C1 segment of cervical spinal cord (tissue), 14 donors: ENCODE results near the gene PAQR6.

ENCODE experiments used
- DNase-seq, 14 donors: peaks; one replicate each; lab custom pipeline; 2025; lab: John Stamatoyannopoulos, UW

Gene PAQR6, protein sequence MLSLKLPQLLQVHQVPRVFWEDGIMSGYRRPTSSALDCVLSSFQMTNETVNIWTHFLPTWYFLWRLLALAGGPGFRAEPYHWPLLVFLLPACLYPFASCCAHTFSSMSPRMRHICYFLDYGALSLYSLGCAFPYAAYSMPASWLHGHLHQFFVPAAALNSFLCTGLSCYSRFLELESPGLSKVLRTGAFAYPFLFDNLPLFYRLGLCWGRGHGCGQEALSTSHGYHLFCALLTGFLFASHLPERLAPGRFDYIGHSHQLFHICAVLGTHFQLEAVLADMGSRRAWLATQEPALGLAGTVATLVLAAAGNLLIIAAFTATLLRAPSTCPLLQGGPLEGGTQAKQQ

DNA sequence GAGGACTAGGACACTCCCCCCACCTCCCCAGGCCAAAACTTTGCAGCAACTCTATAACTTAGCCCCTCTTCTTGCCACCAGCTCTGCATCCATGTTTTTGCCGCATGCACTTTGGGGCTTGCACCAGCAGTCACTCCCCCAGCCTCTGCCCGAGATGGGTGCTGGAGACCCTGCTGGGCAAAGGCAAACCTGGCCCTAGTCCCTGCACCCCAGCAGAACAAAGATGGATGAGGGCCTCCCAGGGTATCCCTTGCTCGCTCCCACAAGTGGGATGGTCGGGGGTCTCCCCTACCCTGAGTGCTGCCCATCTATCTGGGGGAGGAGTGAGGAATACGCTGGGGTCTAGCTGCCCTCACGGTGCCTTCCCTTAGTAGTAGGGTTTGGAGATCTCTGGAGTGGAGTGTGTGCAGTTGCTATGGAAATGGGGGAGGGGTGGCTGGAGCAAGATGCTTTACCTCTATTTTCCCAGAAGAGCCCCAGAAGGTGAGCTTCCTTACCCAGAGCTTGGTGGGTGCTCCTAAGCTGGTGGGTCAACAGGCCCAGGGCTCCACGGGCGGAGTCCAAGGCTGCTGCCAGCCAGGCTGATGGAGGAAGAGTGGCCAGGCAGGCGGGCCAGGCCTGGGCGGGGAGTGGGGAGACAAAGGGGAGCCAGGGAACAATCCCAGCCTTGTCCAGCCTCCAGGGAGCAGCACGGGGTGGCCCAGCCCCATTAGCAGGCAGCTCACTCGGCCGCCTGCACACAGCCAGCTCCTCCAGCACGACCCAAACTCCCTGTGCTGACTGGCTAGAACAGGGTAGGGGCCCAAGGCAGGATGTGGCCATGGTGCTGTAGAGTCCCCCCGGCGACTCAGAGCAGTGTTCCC is at the start of gene PAQR6:
Gene PAQR6 (minus strand): TSS at position 597 of the 863 bp plus-strand sequence. CDS start 1,325 bp downstream, outside the sequence.
- peak in 13 of 14 donors; percentile 54 to 96 (median 84) for DNase-seq

GRCh38 chr1:156295391-156295947 is 47.6 kb upstream of the PAQR6 start, which contains the start of gene GLMP:
Gene GLMP (minus strand): TSS chr1:156295679. CDS start chr1:156295645, 34 bp downstream.
- DNase-seq: peak in 10 of 14 donors; percentile 13 to 46 (median 28)

- no peak for DNase-seq
These were observed 46.0 kb upstream of the PAQR6 start for GRCh38 chr1:156293895-156294294.

DNA sequence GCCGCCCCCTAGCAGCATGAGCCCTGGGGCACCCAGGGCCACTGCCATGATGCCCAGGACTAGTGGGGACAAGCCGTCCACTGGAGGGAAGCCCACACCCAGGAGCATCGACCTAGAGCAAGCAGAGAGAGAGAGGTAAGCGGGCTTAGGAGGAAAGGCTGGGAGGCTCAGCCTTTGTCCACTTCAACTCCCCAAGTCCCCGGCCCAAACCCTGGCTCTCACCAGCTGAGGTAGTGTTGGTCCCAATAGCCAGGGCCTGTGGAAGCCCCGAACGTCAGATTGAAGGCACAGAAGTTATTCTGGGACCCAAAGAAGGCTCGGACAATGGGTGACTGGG is 45.2 kb upstream of the PAQR6 start:
- DNase-seq: no peak

GRCh38 chr1:156291226-156292061 is 43.6 kb upstream of the PAQR6 start:
- peak; percentile 18 to 83 (median 68) for DNase-seq

DNA sequence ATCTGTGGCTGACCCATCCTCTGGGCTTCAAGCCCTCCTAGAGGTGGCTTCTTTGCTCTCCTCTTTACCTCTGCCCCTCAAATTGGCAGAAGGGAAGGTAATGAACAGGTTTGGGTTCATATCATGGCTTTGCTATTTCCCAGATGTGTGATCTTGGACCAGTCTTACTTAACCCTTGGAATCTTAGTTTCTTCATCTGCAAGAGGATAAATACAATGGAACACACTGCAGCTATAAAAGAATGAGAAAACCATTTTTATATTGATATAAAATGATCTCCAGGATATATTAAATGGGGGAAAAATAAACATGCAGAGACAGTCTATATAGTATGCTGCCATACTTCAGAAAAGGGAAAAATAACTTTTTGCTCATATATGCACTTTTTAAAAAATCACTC is 42.0 kb upstream of the PAQR6 start:
- DNase-seq: no peak

DNA sequence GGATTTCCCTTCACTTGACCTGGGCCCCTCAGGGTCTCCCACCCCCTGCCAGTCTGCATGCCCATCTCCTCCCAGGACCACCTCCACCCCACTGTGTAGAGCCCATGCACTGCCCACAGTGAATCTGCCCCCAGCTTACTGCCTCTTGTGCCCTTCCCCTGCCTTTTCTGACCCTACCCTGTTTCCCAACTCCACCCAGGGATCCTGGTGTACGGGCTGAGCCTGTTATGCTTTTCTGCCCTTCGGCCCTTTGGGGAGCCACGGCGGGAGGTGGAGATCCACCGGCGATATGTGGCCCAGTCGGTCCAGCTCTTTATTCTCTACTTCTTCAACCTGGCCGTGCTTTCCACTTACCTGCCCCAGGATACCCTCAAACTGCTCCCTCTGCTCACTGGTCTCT is 38.2 kb upstream of the PAQR6 start:
- no peak for DNase-seq

- DNase-seq: no peak
These were observed 37.6 kb upstream of the PAQR6 start for GRCh38 chr1:156285437-156285836.

- DNase-seq: no peak
These were observed 36.9 kb upstream of the PAQR6 start for GRCh38 chr1:156284757-156285156.

- DNase-seq: no peak
These were observed 36.3 kb upstream of the PAQR6 start, which contains the start of gene TMEM79 for GRCh38 chr1:156284112-156284511. Gene TMEM79 (plus strand): TSS chr1:156284325. CDS start chr1:156285227, 902 bp downstream.

DNA sequence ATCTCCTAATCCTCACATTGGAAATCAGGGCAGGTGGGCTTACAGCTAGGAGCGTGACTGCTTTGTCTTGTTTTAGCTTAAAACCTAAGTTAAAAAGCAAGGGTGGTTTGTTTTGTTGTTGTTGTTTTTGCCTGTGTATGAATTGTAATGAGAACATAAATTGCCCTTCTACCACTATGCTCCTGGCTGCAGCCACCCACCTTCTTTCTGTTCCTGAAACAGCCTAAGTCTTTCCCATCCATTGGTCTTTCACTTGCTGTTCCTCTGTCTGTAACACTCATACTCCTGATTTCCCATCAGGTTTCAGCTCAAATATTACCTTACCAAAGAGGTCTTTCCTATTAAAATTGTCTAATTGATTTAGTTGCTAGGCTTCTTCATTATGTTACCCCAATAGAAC is 35.7 kb upstream of the PAQR6 start:
- no peak for DNase-seq

DNA sequence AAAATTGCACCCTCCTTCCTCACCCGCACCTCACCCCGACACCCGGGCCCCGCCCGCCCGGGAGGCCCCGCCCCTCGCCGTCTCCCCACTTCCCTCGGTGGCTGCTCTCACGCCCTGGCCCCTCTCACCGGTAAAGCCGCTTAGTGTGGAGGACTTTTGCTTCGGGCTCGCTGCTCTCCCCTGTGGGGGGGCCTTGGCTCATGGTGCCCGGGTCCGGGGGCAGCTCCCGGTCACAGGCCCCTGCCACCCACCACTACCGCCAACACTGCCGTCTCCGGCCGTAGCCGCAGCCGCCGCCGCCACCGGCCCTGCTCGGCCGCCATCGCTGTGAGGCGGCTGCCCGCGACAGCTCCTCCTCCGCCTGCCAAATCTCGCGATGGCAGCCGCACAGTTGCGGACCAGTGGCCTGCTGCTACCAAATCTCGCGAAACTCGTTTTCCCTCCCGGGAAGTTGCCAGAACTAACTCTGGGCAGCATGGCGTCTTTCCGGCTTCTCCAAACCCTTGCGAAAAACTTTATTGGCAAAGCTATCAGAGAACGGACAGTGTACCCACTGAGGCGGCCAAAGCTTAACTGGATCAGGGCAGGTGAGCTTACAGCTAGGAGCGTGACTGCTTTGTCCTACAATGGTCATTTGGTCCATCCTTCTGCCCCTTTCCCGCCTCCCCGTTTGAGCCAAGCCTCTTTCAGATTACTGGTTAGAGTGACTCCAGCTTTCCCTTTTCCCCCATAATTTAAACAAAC is 34.8 kb upstream of the PAQR6 start, which contains the start of gene SMG5:
Gene SMG5 (minus strand): TSS at position 347 of the 744 bp plus-strand sequence. CDS start 145 bp downstream, at position 202.
- DNase-seq: peak; percentile 52 to 95 (median 89)

DNA sequence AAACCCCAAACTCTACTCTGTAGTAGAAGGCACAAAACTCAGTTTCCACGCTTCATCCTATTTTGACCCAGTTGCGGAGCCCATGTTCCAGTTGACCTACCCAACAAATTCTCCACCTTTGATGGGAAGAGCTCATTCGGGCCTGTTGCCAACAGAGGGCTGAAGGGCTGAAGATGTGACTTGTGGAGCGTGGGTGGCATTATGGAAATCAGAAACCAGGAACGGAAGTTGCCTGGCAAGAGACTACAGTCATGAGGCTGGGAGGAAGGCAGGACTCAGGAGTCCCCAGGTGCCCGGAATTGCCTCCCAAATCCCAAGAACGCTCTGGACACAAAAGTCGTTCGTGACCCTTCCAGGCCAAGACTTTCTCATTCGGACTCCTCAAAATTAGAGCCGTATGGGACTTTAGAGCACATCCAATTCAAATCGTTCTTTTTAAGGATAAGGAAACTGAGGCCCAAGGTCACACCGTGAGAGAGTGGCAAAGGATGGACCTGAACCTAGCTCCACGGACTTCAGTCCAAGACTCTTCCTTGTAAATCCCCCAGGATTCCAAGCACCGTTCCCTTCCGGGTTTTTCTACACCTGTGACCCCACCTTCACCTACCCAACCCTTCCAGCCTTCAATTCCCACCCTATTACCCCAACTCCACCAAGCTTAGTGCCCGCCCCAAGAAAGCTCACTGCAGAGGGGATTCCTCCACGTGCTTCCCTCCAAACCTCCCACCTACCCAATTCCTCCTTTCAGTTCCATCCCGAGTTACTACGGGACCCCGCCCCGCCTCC is 34.0 kb upstream of the PAQR6 start:
- DNase-seq: peak in 2 of 14 donors; percentile 61

DNA sequence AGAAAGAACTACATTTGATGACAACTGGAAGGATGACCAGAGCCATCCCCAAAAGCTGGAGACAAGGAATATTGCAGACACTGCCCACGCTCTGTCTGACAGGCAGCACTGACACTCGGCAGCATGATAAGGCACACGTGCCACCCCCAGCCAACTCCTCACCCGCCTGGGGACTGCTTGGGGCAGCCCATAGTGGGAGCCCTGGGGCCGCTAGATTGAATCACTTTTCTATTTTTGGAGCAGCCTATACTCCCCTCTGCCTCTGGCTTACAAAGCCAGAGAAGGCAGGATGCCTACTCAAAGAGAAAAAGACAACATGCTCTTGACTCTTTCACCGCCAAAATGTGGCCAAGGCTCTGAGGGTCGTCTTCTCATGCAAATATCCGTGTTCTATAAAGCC is 33.4 kb upstream of the PAQR6 start:
- no peak for DNase-seq

GRCh38 chr1:156279837-156280236 is 32.0 kb upstream of the PAQR6 start:
- no peak for DNase-seq

DNA sequence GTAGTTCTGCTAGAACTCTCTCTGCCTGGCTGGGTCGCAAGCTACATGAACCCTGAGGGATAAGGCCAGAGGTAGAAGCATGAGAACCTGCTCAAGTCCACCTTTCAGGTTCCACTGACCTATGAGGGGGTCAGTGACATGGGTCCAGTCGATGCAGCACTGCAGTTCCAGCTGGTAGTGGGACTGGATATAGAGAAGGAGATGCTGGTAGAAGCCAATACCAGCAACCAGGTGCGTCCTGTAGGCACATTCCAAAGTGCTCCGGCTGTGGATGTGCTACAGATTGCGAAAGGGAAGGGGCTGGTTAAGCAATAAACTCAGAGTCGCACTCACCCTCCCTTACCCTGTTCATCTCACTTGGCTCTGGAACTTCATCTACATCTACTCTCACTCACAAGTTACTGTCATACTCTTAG is 29.1 kb upstream of the PAQR6 start:
- no peak for DNase-seq

DNA sequence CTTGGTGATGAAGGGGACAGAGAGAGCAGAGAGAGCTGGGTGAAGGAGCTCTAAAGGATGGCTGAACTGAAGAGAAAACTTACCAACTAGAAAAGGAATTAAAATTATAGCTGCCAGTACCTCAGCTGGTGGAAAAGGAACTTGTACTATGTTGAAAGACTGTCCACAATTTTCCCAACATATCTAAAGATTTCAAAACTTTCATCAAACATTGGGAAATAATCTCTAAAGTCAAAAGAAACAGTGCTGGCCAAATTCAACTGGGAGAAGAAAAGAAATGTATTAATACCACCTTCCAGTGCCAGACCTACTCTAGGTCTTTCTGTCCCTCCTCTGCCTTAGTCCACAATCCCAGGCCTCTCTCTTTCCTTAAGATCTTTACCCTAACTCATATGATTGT is 28.7 kb upstream of the PAQR6 start:
- no peak for DNase-seq

- DNase-seq: no peak
These were observed 22.5 kb upstream of the PAQR6 start for GRCh38 chr1:156270314-156270713.

GRCh38 chr1:156268336-156268735 is 20.5 kb upstream of the PAQR6 start:
- DNase-seq: no peak

- DNase-seq: no peak
These were observed 18.2 kb upstream of the PAQR6 start for GRCh38 chr1:156266051-156266450.
